AG10803 (cell line): Measurements from ENCODE around the gene UBE2O.
A peak's percentile ranks its signal among the peaks of the same experiment; 100 is the strongest.
"Not testable (repeated sequence)": the region's sequence is repeated elsewhere in the genome, so short reads cannot be mapped to it uniquely, and the experiment has no call there.

Experiments
- DNase-seq: peaks from one replicate; pipeline ENCODE4 v3.0.0; 2010; ENCODE audit warnings: low read depth
- H3K4me3 ChIP-seq: 2 replicates; pipeline ENCODE4 v1.5.1; 2011; ENCODE audit warnings: mild to moderate bottlenecking, low read length, control low read depth
- CTCF ChIP-seq: conservative IDR thresholded peaks from 2 replicates; pipeline ENCODE4 v1.5.1; 2011; ENCODE audit warnings: mild to moderate bottlenecking, low read length, control low read depth, inconsistent platforms

Gene UBE2O

GRCh38 chr17:76353004-76353598, 99.9 kb downstream of the UBE2O start:
- no peak for DNase-seq
- H3K4me3 ChIP-seq, result peak overlapping the region; percentile 82
- TF ChIP-seq CTCF, result no peak

GRCh38 chr17:76351526-76352071, 101.4 kb downstream of the UBE2O start:
- no peak for DNase-seq
- no peak overlapping the region; the same call in 1 of the 2 replicates for H3K4me3 ChIP-seq
- TF ChIP-seq CTCF, result no peak

- no peak for TF ChIP-seq CTCF
- no peak for DNase-seq
- H3K4me3 ChIP-seq, result no peak overlapping the region
Observed at GRCh38 chr17:76350463-76350862, 102.5 kb downstream of the UBE2O start.

- not testable (repeated sequence) for DNase-seq, H3K4me3 ChIP-seq
Observed at GRCh38 chr17:76346936-76347335, 106.0 kb downstream of the UBE2O start.

DNA sequence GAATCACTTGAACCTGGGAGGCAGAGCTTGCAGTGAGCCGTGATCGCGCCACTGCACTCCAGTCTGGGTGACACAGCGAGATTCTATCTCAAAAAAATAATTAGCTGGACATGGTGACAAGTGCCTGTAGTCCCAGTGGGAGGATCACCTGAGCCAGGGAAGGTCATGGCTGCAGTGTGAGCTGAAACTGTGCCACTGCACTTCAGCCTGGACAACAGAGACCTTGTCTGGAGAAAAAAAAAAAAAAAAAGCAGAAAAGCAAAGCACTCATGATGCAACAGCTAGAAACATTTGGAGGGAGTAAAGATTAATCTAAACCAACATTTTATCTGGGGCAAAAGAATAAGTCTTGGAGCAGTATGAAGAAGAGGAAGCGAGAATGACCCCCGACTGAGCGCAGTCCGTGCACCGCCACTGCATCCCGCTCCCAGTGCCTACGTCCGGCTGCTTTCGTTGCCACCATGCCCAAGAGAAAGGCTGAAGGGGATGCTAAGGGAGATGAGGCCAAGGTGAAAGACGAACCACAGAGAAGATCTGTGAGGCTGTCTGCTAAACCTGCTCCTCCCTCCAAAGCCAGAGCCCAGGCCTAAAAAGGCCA, 107.5 kb downstream of the UBE2O start:
- no peak for TF ChIP-seq CTCF
- H3K4me3 ChIP-seq, result no peak overlapping the region
- peak; percentile 53 for DNase-seq

DNA sequence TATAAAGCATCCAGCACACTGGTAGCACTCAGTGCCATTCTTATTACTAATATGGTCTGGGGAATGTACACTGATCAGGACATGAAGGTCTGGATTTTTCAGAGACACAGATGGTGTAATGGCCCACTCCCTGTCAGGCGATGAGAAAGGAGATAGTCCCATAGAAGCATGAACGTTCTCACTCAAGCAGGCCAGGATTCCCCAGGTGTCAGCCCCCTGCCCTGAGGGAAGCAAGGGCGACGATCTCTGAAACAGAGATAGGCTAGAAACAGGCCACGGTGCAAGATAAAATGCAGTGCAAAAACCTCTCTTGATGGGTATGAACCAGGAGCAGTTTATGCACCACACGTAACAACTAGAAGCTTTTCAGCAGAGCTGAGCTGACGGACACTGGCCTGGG, 109.8 kb downstream of the UBE2O start:
- no peak for TF ChIP-seq CTCF
- DNase-seq, result no peak
- no peak overlapping the region for H3K4me3 ChIP-seq

DNA sequence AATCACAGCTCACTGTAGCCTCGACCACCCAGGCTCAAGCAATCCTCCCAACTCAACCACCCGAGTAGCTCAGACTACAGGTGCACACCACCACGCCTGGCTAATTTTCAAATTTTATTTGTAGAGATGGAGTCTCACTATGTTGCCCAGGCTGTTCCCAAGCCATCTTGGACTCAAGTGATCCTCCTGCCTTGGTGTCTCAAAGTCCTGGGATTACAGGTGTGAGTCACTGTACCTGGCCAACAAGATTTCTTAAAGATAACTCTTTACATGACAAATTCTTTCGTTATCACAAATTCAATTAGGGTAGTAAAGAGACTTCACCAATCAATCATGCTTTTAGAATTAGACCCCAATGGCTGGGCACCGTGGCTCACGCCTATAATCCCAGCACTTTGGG, 111.7 kb downstream of the UBE2O start:
- no peak for DNase-seq
- TF ChIP-seq CTCF, result no peak
- no peak overlapping the region for H3K4me3 ChIP-seq
